SK-MEL-5 (cell line): Measurements from ENCODE around the gene NBAS. TPM values are rescaled to one million over a fixed set of nuclear protein-coding genes. Genes with fewer than 3 reads are reported as not detected.
A peak's percentile ranks its signal among the peaks of the same experiment; 100 is the strongest.

Source experiments
- DNase-seq: peaks from one replicate; pipeline ENCODE4 v3.0.0-alpha.2; 2016; ENCODE audit warnings: low read depth, low spot score
- in situ Hi-C: cut with HindIII; loops from 2 replicates; pipeline ENCODE4 v1.10.0; 2016; ENCODE audit warnings: low sequenced_read_pairs, high pct_unique_total_duplicates, low pct_unique_long_range_greater_than_20kb
- total RNA-seq: library from RNA; depleted of rRNA; stranded (reverse); fragments of >200 nt; shearing (Covaris generic); gene quantifications from 2 replicates; pipeline ENCODE4 v1.2.3, GENCODE V29; 2014

The NBAS gene
- total RNA-seq, 1 experiment from 2014 or later: 59.4 TPM

GRCh38 chr2:15565994-15566671 is 5.0 kb upstream of the NBAS start:
- in situ Hi-C loops: no loop called here

GRCh38 chr2:15565392-15565791 is 4.3 kb upstream of the NBAS start:
- no peak for DNase-seq
- in situ Hi-C loops: no loop called here

More at GRCh38 chr2:15565994-15566671, 5.0 kb upstream of the NBAS start:
- no peak for DNase-seq

- in situ Hi-C loops: no loop called here
- DNase-seq: no peak
Measured at GRCh38 chr2:15563227-15564100, 2.3 kb upstream of the NBAS start.

GRCh38 chr2:15562354-15563031 is 1.4 kb upstream of the NBAS start:
- DNase-seq: no peak
- in situ Hi-C loops: no loop called here

- in situ Hi-C loops: no loop called here
- peak; percentile 66 for DNase-seq
Measured at GRCh38 chr2:15561574-15562344, 625 bp upstream of the NBAS start.

GRCh38 chr2:15560140-15560987 is 770 bp downstream of the NBAS start:
- DNase-seq: peak; percentile 45
- in situ Hi-C loops: no loop called here

GRCh38 chr2:15559379-15560139 is 1.6 kb downstream of the NBAS start:
- in situ Hi-C loops: no loop called here
- DNase-seq: no peak

- in situ Hi-C loops: no loop called here
- no peak for DNase-seq
Measured at GRCh38 chr2:15557887-15558311, 3.2 kb downstream of the NBAS start.

- no peak for DNase-seq
- in situ Hi-C loops: no loop called here
Measured at GRCh38 chr2:15556311-15556930, 4.7 kb downstream of the NBAS start.

GRCh38 chr2:15555760-15556193 is 5.4 kb downstream of the NBAS start:
- in situ Hi-C loops: no loop called here
- DNase-seq: no peak

- DNase-seq: no peak
- in situ Hi-C loops: no loop called here
Measured at GRCh38 chr2:15554525-15555218, 6.5 kb downstream of the NBAS start.

- in situ Hi-C loops: no loop called here
- DNase-seq: no peak
Measured at GRCh38 chr2:15553951-15554350, 7.2 kb downstream of the NBAS start.

GRCh38 chr2:15553519-15553918 is 7.6 kb downstream of the NBAS start:
- DNase-seq: no peak
- in situ Hi-C loops: no loop called here

- in situ Hi-C loops: no loop called here
- no peak for DNase-seq
Measured at GRCh38 chr2:15548974-15549373, 12.2 kb downstream of the NBAS start.

GRCh38 chr2:15547115-15547876 is 13.8 kb downstream of the NBAS start:
- in situ Hi-C loops: no loop called here
- no peak for DNase-seq
